Stimulated activated CD8-positive, alpha-beta memory T cell treated with anti-CD3 and anti-CD28 coated beads, Interleukin-7, amount 100 ng/mL, for 48 hours (primary cell): ENCODE results near the gene CACNA1I.

Experiments used
- DNase-seq, 2 donors: peaks; one replicate each; pipeline ENCODE4 v3.0.0-alpha.2; 2020; ENCODE audit warnings: low read depth in 1 of 2; ENCODE audit errors: extremely low read depth in 1 of 2

The CACNA1I gene

DNA sequence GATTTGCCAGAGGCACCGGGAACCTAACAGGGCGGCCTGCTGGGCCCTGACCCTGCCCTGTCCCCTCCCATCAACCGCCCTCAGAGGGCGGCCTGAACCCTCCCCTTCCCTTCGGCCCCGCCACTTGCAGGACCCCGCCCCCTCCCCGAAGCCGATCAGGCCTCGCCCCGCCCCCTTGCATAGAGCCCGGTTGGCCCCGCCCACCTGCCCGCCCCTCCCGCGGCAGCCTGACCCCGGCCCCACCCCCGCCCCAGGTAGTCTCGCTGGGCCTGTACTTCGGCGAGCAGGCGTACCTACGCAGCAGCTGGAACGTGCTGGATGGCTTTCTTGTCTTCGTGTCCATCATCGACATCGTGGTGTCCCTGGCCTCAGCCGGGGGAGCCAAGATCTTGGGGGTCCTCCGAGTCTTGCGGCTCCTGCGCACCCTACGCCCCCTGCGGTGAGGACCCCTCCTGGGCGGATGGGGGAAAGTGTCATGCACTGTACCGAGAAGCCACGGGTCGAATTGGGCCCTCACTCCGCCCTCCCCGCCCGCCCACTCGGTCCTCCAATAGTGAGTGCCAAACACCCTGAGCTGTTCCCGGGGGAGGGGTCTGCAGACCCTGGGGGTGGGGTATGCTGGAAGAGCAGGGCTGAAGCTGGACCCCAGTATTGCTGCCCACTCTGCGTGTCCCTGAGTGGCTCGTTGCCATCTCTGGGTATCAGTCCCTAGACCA is 94.1 kb downstream of the CACNA1I start:
- DNase-seq = no peak

GRCh38 chr22:39665229-39665628 is 94.7 kb downstream of the CACNA1I start:
- no peak for DNase-seq

DNA sequence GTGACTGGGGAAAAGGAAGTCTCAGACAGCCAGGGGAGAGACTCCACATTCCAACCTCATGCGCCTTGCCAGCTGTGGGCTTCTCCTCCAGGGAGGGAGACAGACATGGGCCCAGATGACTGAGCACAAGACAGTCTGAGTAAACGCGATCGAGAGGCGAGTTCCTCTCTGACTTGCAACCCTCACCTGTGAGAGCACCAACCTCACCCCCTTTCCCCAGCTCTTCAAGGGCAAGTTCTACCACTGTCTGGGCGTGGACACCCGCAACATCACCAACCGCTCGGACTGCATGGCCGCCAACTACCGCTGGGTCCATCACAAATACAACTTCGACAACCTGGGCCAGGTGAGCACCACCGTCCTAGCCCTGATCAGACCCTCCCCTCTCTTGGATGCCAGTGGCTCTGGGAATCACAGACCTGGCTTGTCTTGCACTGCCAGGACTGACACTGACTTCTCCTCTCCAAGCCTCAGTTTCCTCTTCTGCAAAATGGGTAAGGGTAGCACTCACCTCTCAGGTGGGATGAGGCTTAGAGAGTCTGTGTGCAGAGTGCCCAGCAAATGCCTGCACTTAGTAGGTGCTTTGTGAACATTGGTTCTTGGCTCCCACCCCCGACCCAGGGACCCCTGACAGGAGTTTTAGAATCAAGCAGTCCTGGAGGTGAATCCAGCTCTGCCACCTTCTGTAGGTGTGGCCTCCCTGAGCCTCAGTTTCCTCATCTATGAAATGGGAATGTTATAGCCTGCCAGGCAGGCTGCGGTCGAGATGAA is 95.3 kb downstream of the CACNA1I start:
- DNase-seq = no peak

DNA sequence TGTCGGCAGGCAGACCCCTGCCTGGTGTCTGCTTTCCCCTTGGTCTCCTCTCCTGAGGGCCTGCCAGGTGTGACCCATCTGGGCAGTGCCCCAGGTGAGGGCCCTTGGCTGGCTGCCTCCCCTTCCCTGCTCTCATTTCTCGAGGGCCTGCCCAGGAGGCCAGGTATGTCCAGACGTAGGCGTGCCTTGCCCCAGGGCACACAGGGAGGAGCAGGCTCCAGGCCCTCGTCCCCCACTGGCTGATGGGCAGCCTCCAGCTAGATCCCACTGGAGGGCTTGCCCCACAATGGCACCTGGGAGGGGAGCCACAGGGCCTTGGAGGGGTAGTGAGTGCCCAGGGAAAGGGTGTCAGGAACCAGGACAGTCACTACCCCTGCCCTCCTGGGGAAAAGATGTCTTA is 95.9 kb downstream of the CACNA1I start:
- no peak for DNase-seq

DNA sequence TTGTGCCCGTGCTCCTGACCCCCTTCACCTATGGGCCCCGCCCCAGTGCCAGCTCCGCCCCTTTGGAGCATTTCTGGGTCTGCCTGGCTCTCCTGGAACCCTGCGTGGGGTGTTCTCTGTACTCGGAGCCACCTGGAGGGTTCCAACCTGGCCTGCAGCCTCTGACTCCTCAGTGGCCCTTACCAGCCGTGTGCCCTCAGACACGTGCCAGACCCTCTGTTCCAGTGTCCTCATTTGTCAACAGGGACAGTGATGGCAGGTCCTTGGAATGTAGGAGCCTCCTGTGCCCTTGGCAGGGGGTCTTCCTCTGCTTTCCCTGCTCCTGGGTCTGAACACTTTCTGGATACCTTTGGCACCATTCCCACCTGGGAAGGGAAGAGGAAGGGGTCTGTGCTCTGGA is 96.4 kb downstream of the CACNA1I start:
- no peak for DNase-seq

- DNase-seq = no peak
These were observed 98.9 kb downstream of the CACNA1I start for GRCh38 chr22:39669432-39669831.

DNA sequence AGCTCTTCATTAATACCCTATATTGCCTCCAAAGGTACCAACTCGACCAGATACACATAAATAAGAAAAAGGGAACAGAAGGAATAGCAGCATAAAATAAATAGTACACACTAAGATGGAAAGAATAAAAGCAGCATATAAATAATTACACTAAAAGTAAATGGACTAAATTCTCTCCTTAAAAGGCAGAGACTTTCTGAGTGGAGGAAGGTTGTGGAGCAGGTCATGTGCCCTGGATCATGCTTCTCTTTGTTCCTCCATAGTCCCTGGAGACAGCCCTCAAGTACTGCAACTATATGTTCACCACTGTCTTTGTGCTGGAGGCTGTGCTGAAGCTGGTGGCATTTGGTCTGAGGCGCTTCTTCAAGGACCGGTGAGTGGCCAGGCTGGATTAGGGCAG is 101.4 kb downstream of the CACNA1I start:
- DNase-seq = no peak

GRCh38 chr22:39674536-39674935 is 104.0 kb downstream of the CACNA1I start:
- no peak for DNase-seq

- no peak for DNase-seq
These were observed 105.4 kb downstream of the CACNA1I start for GRCh38 chr22:39675947-39676346.

DNA sequence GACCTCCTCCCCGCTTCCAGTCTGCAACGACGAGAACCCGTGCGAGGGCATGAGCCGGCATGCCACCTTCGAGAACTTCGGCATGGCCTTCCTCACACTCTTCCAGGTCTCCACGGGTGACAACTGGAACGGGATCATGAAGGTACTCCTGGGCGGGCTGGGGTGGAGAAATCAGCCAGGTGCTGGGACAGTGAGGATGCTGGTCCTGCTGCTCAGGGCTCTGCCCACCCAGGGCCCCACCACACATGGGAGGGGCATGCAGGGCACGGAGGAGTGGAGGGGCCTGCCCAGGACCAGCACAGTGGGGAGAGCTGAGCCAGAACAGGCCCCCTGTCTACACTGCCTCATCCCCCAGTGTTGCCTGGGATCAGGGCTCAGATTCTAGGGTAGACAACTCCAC is 107.4 kb downstream of the CACNA1I start:
- DNase-seq = no peak

GRCh38 chr22:39678862-39679490 is 108.4 kb downstream of the CACNA1I start:
- DNase-seq = no peak

GRCh38 chr22:39679652-39680051 is 109.1 kb downstream of the CACNA1I start:
- DNase-seq = no peak

- no peak for DNase-seq
These were observed 109.9 kb downstream of the CACNA1I start for GRCh38 chr22:39680486-39680885.

GRCh38 chr22:39681038-39681861 is 110.7 kb downstream of the CACNA1I start:
- DNase-seq = no peak

- DNase-seq = no peak
These were observed 112.4 kb downstream of the CACNA1I start for GRCh38 chr22:39682994-39683393.

GRCh38 chr22:39683639-39684038 is 113.1 kb downstream of the CACNA1I start:
- no peak for DNase-seq

DNA sequence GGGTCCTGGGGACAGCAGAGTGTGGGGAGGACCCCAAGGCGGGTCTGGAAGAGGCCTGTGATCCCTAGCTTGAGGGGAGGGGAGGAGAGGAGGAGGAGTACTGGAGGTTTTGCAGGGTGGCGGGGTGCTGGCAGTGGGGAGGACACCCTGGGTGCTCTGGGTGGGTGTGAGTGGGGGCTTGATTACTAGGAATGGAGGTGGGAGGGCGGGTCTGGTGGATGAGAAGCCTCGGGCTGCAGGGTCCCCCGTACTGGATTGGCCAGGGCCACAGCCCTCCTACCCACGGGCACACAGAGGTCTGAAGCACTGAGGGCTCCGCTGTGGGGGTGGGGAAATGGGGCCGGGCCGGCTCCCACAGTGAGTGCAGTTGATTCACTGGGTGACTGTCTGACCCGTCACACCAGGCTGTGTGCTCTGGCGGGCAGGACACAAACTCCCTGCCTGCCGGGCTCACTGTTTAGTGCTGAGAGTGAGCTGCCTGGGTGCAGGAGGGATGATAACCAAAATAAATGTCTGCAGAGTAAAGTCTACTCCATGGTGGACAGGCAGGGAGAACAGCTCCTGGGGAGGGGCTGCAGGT is 114.2 kb downstream of the CACNA1I start:
- DNase-seq = no peak

- no peak for DNase-seq
These were observed 115.0 kb downstream of the CACNA1I start for GRCh38 chr22:39685336-39686177.

DNA sequence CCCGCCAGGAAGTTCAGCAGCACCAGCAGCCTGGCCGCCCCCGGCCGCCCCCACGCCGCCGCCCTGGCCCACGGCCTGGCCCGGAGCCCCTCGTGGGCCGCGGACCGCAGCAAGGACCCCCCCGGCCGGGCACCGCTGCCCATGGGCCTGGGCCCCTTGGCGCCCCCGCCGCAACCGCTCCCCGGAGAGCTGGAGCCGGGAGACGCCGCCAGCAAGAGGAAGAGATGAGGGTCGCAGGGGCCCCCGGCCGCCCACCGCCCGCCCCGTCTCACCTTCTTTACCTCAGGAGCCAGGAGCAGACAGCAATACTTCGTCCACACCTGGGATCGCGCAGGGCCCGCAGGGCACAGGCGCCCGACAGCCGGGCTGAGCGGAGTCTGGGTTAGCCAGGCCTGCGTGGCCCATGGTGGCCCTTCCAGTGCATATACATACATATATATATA is 115.6 kb downstream of the CACNA1I start:
- no peak for DNase-seq
